ENCODE measurements around the gene FLNC.

GRCh38 chr7:128842674-128843641, 12.8 kb downstream of the FLNC start:
- TF ChIP-seq SP1 (IDR thresholded peaks at IDR 0.05) (no peak), ARNT (IDR thresholded peaks at IDR 0.05) (no peak), ZNF384 (IDR thresholded peaks at IDR 0.05) (no peak), FOXK2 (IDR thresholded peaks at IDR 0.05) (no peak), ELF4 (IDR thresholded peaks at IDR 0.05) (no peak), FOXA1 (IDR thresholded peaks at IDR 0.05) (no peak), SUZ12 (IDR thresholded peaks at IDR 0.05) (no peak), FOXM1 (IDR thresholded peaks at IDR 0.05; ENCODE audit: borderline replicate concordance) (no peak), NFRKB (IDR thresholded peaks at IDR 0.05) (no peak), TARDBP (IDR thresholded peaks at IDR 0.05) (no peak), L3MBTL2 (conservative IDR thresholded peaks at IDR 0.05) (no peak), LEF1 (IDR thresholded peaks at IDR 0.05; ENCODE audit: borderline replicate concordance) (no peak), CTBP1 (IDR thresholded peaks at IDR 0.05; ENCODE audit: borderline replicate concordance) (no peak), BHLHE40 (IDR thresholded peaks at IDR 0.05; ENCODE audit: borderline replicate concordance) (no peak)
